ENCODE results near the gene TCP11.

The TCP11 gene

DNA sequence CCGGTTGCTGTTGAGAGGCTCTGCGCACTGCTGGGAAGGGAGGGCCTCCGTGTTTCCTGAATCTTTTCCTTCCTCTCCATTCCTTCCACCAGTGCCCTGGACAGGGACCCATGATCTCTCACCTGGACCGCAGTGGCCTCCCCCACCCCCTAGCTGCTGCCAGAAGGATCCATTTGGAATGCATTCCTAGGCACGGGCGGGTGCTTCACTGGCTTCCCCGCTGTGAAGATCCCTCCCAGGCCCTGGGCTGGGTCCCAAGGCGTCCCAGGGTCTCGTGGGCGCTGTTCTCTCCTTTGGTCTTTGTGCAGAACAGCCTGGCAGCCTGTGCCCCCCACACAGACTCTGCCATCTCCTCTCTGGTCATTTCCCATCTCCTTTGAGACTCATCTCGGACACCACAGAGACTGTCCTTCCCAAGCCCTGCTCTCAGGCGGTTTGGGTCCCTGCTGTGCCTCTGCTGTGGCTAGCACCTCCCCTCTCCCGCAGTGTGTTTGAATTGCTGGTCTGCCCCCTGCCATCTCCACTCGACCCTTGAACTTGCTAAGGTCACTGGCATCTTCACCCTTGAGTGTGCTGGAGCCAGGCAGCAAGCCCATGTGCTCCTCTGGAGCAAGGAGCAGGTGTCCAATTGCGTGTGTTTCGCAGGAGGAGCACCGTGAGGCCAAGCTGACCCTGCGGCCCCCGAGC lies 59.0 kb downstream of the TCP11 start:
- H3K4me3 ChIP-seq (ENCODE audit: low read depth, low read length) = no peak overlapping the region
- TF ChIP-seq, protein P1, sequence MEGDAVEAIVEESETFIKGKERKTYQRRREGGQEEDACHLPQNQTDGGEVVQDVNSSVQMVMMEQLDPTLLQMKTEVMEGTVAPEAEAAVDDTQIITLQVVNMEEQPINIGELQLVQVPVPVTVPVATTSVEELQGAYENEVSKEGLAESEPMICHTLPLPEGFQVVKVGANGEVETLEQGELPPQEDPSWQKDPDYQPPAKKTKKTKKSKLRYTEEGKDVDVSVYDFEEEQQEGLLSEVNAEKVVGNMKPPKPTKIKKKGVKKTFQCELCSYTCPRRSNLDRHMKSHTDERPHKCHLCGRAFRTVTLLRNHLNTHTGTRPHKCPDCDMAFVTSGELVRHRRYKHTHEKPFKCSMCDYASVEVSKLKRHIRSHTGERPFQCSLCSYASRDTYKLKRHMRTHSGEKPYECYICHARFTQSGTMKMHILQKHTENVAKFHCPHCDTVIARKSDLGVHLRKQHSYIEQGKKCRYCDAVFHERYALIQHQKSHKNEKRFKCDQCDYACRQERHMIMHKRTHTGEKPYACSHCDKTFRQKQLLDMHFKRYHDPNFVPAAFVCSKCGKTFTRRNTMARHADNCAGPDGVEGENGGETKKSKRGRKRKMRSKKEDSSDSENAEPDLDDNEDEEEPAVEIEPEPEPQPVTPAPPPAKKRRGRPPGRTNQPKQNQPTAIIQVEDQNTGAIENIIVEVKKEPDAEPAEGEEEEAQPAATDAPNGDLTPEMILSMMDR (conservative IDR thresholded peaks at IDR 0.05; ENCODE audit: low read depth, low read length) = no peak
- DNase-seq (ENCODE audit: low read depth) = peak; percentile 53

DNA sequence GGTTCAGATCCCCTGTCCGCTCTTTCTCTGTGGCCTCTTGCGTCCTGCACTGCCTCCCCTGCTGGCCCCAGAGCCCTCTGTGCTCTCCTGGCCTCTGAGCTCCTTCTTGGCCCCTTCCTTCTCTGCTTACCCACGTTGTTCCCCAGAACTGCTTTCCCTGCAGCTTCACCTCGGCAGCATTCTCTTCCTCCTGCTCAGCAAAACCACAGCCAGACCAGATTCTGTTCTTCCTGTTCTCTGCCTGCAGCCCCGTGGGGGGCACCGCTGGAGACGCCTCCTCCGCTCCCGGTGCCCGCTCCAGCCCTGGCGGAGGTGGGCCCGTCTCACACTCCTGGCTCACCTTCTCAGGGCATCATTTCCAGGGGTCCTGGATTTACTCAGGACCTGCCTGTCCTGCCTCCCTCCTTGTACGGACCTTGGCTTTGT lies 59.7 kb downstream of the TCP11 start:
- H3K4me3 ChIP-seq (ENCODE audit: low read depth, low read length) = no peak overlapping the region
- TF ChIP-seq, protein P1 (conservative IDR thresholded peaks at IDR 0.05; ENCODE audit: low read depth, low read length) = no peak
- DNase-seq (ENCODE audit: low read depth) = peak; percentile 80

DNA sequence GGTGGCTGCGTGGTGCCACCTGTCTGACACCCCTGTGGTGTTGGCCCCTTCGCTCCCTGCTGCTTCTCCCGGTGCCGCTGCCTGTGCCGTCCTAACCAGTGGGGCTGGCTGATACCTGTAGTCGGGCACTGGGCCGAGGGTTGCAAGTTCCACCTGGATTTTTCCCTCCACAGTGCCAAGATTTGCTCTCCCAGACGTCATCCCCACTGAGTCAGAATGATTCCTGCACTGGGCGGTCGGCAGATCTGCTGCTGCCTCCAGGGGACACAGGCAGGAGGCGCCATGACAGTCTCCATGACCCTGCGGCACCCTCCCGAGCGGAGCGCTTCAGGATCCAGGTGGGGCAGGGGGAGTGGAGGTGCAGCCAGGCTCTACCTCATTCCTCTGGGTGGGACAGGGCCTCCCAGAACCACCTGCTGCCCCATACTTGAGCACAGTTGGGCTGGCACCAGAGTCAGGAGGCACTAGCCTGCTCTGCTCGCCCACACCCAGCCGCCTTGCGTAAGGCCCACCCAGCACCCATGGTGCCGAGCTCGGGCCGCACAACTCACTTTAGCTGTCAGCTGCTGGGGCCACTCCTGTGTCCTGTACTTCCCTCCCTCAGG lies 60.2 kb downstream of the TCP11 start:
- TF ChIP-seq, protein P1 (conservative IDR thresholded peaks at IDR 0.05; ENCODE audit: low read depth, low read length) = peak; percentile 31
- DNase-seq (ENCODE audit: low read depth) = peak; percentile 23
- no peak overlapping the region for H3K4me3 ChIP-seq (ENCODE audit: low read depth, low read length)

DNA sequence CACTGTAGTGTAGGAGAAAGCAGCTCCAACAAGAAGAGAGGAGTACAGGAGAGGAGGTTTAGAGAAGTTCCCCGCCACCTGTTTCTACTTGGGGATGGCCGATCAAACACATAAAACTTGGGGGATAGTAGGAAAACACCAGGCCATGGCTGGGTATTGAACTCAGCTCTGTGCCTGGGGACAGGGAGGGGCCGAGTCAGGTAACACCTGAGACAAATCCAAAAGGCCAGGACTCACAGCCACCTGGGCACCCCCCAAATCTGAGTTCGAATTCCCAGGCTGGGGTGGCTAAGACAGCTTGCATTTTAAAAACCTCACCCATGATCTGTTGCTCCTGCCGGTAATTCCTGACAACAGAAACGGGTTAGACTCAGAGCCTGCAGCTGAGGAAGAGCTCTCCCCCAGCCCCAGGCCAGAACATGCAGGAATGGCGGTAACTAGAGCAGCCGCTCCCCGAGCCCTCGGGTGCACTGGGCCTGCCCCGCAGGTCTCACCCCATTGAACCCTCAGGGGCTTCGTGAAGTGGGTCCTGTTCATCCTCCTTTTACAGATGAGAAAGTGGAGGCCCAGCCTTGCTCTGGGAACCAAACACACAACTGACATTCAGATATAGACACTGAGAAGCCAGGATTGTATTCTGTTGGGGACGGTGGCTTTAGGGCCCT lies 61.0 kb downstream of the TCP11 start:
- no peak for DNase-seq (ENCODE audit: low read depth)
- TF ChIP-seq, protein P1 (conservative IDR thresholded peaks at IDR 0.05; ENCODE audit: low read depth, low read length) = no peak
- H3K4me3 ChIP-seq (ENCODE audit: low read depth, low read length) = no peak overlapping the region

DNA sequence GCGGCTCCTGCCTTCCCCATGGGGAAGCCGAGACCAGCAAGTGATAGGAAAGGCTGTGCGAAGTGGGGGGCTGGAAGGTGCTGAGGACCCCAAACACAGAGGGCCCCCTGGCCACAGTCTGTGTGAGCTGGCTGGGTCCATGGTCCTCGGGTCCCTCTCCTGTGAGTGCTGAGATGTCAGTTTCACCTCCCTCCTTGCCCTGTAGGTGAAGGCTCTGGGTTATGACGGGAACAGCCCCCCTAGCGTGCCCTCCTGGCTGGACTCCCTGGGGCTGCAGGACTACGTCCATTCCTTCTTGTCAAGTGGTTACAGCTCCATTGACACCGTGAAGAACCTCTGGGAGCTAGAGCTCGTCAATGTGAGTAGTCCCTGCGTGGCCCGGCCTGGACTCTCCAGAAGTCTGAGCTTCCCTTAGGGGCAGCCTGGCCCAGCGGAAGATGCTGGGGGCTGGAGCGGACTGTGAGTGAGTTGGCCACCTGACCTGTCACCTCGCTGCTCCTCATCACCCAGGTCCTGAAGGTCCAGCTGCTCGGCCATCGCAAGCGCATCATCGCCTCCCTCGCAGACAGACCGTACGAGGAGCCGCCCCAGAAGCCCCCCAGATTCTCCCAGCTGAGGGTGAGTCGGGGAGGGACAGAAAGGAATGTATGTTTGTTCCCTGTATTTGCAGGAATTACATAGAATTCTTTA lies 61.7 kb downstream of the TCP11 start:
- H3K4me3 ChIP-seq (ENCODE audit: low read depth, low read length) = no peak overlapping the region
- TF ChIP-seq, protein P1 (conservative IDR thresholded peaks at IDR 0.05; ENCODE audit: low read depth, low read length) = no peak
- no peak for DNase-seq (ENCODE audit: low read depth)

DNA sequence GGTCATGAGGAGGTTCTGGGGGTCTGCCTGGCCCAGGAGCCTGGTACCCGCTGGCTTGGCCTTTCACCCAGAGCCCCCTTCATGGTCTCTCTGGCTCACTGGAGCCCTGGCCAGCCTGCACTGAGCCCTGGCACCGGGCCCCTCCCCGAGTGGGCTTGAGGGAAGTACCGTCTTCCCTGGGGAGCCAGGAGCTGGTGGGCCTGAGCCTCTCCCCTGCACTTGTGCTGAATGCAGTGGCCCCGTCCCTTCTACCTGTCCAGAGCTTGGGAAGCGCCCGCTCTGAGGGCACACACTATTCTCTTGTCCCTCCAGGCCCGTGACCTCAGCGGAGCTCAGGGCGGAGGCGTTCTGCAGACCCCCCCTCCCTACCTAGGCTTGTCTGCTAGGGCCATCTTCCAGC lies 62.2 kb downstream of the TCP11 start:
- no peak for DNase-seq (ENCODE audit: low read depth)
- TF ChIP-seq, protein P1 (conservative IDR thresholded peaks at IDR 0.05; ENCODE audit: low read depth, low read length) = no peak
- H3K4me3 ChIP-seq (ENCODE audit: low read depth, low read length) = no peak overlapping the region
